Epidermal melanocyte (primary cell): ENCODE data around the gene PRRC2A.

Experiments used
- DNase-seq: peaks from one replicate; pipeline ENCODE4 v3.0.0; 2011; ENCODE audit warnings: low spot score; ENCODE audit not compliant: insufficient read length

Gene PRRC2A

DNA sequence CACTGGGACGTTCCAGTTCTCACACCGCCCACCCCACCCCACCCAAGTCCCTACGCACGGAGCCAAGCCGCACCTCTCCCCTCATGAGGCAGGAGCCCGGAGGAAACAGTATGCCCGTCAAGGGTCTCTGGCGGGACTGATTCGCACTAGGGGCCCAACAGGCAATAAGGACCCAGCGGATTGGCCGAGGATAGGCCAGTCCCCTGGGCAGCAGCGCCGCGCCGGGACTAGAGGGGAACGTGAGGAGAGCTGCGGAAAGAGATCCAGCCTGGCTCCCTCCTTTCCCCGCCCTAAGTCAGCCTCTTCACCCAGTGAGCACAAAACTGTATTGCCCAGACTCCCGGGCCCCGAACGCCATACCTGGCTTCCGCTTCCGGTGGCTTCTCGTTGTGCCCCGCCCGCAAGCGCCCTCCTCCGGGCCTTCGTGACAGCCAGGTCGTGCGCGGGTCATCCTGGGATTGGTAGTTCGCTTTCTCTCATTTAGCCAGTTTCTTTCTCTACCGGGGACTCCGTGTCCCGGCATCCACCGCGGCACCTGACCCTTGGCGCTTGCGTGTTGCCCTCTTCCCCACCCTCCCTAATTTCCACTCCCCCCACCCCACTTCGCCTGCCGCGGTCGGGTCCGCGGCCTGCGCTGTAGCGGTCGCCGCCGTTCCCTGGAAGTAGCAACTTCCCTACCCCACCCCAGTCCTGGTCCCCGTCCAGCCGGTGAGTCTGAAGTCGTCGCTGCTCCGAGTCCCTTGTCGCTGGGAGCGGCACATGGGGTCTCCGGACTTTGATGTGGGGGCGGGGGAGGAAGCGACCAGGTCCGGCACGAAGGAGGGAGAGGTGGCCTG, 45.2 kb downstream of the PRRC2A start, which contains the start of gene CSNK2B:
Gene CSNK2B (plus strand): TSS at position 580 of the 836 bp plus-strand sequence. CDS start 752 bp downstream, outside the sequence.
- peak; percentile 96 for DNase-seq

- DNase-seq: no peak
These were observed 45.9 kb downstream of the PRRC2A start for GRCh38 chr6:31666337-31666965.

DNA sequence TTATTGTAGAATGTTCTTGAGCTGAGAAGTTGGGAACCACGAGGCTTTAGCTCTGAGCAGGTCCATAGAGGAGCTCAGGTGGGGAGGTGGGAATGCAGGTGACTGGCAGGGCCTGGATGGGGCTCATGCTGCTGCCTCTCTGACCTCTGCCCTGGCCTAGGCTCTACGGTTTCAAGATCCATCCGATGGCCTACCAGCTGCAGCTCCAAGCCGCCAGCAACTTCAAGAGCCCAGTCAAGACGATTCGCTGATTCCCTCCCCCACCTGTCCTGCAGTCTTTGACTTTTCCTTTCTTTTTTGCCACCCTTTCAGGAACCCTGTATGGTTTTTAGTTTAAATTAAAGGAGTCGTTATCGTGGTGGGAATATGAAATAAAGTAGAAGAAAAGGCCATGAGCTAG, 49.2 kb downstream of the PRRC2A start, which contains the start of gene LY6G5B:
Gene LY6G5B (plus strand): TSS at position 301 of the 400 bp plus-strand sequence. CDS start 975 bp downstream, outside the sequence.
- no peak for DNase-seq

GRCh38 chr6:31676322-31676903, 55.9 kb downstream of the PRRC2A start:
- no peak for DNase-seq

DNA sequence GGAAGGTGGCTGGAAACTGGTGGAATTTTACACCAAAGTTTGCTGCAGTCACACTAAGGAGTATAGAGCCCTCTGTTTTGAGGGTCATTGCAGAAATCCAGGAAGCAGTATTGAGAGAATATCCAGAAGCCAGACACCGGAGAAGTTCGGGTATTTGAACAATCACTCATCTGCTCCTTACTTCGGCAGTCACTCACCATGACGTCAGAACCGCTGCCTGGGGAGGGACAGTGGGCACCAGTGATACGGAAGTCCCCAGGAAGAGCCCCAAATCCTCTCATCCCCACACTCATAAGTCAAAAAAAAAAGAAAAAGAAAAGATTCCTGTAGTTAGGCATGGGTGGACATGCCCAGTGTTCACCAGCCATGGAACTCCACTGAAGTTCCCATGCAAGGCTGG, 56.4 kb downstream of the PRRC2A start:
- DNase-seq: no peak

- no peak for DNase-seq
These were observed 57.4 kb downstream of the PRRC2A start for GRCh38 chr6:31677955-31678354.

DNA sequence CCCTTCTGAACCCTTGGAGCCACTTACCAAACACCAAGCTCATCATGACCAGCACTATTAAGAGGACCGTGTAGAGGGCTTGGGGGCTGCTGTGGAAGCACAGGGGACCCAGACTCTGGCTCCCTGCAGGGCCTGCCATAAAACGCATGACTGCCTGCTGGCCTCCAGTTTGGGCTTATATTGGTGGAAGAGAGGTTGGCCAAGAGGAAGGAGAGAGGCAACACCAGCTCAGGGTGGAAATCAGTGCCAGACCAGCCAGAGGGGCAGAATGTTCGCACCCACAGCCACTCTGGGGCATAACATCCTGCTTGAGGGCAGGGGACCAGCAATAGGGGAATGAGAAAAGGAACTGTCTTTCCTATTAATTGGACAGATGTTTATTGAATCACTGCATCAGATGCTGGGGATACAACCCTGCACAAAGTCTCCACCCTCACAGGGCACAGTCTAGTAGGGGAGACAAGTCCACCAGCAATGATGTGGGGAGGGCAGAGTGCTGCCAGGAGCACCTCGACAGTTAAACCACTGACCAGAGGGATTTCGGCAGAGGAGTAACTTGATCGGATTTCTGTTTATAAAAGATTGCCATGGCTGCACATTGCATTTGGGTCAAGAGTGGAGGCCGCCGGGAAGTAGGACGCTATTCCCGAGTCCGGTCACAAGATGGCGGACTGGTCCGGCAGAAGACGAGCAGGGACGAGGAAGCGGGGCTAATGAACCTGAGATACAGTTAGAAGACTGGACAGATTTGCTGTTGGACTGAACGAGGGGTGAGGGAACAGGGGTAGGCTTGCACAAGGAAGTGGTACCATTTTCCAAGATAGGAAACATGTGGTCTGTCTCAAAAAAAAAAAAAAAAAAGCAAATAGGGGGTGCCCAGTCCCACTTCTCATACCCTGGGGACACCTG, 60.0 kb downstream of the PRRC2A start, which contains the start of gene LY6G5C:
Gene LY6G5C (minus strand): TSS at position 842 of the 909 bp plus-strand sequence. CDS start 694 bp downstream, at position 148.
- peak; percentile 81 for DNase-seq

DNA sequence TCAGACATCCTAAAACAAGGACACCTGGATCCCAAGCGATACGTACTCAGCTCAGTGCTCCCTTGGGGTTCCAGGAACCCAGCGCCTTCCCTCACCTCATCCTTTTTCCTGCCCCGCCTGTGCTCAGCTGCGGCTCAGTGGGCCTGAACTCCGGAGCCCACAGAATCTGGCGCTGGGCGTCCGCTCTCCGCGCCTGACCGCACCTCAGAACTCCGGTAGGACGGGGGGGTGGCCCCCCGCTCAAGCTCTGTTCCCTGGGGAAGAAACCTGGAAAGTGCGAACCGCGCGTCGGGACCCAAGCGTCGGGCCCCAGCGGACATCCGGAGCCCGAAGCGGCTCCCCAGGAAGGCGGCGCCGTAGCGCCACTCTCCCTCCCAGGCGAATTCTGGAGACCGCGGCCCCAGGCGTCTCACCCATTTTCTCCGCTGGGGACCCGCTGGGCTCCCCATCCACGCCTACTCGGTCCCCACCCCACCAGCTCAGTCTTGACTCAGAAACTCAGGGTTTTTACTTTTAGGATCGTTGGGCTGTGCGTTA, 60.7 kb downstream of the PRRC2A start:
- DNase-seq: peak; percentile 22

- no peak for DNase-seq
These were observed 63.1 kb downstream of the PRRC2A start for GRCh38 chr6:31683591-31683990.

GRCh38 chr6:31686483-31686882, 66.0 kb downstream of the PRRC2A start:
- DNase-seq: no peak

DNA sequence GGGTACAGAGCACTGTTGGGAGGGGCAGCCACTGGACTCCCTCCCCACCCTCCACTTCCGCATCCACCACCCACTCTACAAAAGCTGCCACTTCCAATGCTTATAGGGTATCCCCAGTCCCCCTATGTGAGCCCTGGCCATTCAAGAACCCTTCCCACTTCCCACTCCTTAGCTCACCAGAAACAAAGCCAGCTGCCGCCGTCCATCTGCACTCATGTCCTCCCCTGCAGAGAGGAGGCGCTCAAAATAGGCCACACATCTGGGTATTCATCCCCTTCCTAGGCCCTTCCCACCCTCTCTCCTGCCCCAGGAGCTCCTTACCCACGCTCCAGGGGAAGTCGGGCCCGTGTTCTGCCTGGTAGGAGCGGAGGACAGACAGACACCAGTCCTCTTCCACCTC, 66.8 kb downstream of the PRRC2A start:
- DNase-seq: no peak
